Measurements from ENCODE around the gene MFSD2A.
A peak's percentile ranks its signal among the peaks of the same experiment; 100 is the strongest.
"Not testable (repeated sequence)": the region's sequence is repeated elsewhere in the genome, so short reads cannot be mapped to it uniquely, and the experiment has no call there.

Gene MFSD2A

GRCh38 chr1:39940980-39941871 is 13.7 kb upstream of the MFSD2A start:
- DNase-seq (ENCODE audit: low spot score): no peak

- no peak for DNase-seq (ENCODE audit: low spot score)
These were observed 11.3 kb upstream of the MFSD2A start for GRCh38 chr1:39943471-39944290.

GRCh38 chr1:39944410-39945112 is 10.4 kb upstream of the MFSD2A start:
- DNase-seq (ENCODE audit: low spot score): no peak

- no peak for DNase-seq (ENCODE audit: low spot score)
These were observed 8.7 kb upstream of the MFSD2A start for GRCh38 chr1:39946216-39946615.

GRCh38 chr1:39947260-39947659 is 7.7 kb upstream of the MFSD2A start:
- DNase-seq (ENCODE audit: low spot score): no peak

- DNase-seq (ENCODE audit: low spot score): no peak
These were observed 5.1 kb upstream of the MFSD2A start for GRCh38 chr1:39949891-39950290.

- DNase-seq (ENCODE audit: low spot score): no peak
These were observed 3.0 kb upstream of the MFSD2A start for GRCh38 chr1:39951926-39952325.

- no peak for DNase-seq (ENCODE audit: low spot score)
These were observed 2.4 kb upstream of the MFSD2A start for GRCh38 chr1:39952359-39953110.

GRCh38 chr1:39954324-39954869 is 548 bp upstream of the MFSD2A start:
- no peak for DNase-seq (ENCODE audit: low spot score)

GRCh38 chr1:39955547-39956539 is 898 bp downstream of the MFSD2A start:
- DNase-seq (ENCODE audit: low spot score): peak; percentile 20

- DNase-seq (ENCODE audit: low spot score): no peak
These were observed 2.5 kb downstream of the MFSD2A start for GRCh38 chr1:39957299-39958015.

- no peak for DNase-seq (ENCODE audit: low spot score)
These were observed 3.7 kb downstream of the MFSD2A start for GRCh38 chr1:39958403-39959200.

- no peak for DNase-seq (ENCODE audit: low spot score)
These were observed 4.8 kb downstream of the MFSD2A start for GRCh38 chr1:39959651-39960333.

- no peak for DNase-seq (ENCODE audit: low spot score)
These were observed 5.5 kb downstream of the MFSD2A start for GRCh38 chr1:39960431-39960958.

- no peak for DNase-seq (ENCODE audit: low spot score)
These were observed 7.5 kb downstream of the MFSD2A start for GRCh38 chr1:39962450-39962825.

GRCh38 chr1:39962964-39963363 is 8.0 kb downstream of the MFSD2A start:
- not testable (repeated sequence) for DNase-seq (ENCODE audit: low spot score)

- DNase-seq (ENCODE audit: low spot score): no peak
These were observed 9.6 kb downstream of the MFSD2A start for GRCh38 chr1:39964552-39964951.

GRCh38 chr1:39965044-39965443 is 10.1 kb downstream of the MFSD2A start:
- no peak for DNase-seq (ENCODE audit: low spot score)
